ENCODE measurements around the gene AGK.

The AGK gene

DNA sequence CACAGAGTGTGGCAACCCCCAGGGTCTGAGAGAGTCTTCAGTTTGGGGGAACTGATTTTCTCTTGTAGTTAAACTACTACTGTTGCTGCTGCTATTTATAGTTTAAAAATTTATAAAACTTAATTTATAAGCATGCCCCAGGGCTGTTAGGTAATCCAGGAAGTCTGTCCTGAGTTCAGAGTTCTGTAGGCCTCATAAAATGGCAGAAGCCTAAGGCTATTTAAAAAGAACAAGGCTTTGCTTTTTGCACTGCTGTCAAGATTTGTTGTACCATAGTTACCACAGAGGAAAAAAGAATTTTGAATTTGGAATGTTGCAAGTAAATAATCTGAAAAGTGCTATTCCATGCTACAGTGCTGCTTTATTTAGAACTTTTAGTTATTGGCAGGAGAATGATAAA is 66.1 kb downstream of the AGK start:
- Histone ChIP-seq H4K91ac (ENCODE audit: low read depth, low read length) (no peak overlapping the region), H4K12ac (ENCODE audit: low read depth, low read length) (no peak overlapping the region), H3K18ac (ENCODE audit: low read length) (no peak overlapping the region), H3K79me1 (ENCODE audit: low read length) (no peaks in the 10 kb centered on the region), H3K27ac (ENCODE audit: low read depth, low read length) (peak overlapping the region; percentile 40), H3K4me2 (ENCODE audit: low read length) (no peak overlapping the region), H2BK120ac (ENCODE audit: insufficient read depth, low read length, poor library complexity) (no peak overlapping the region), H2BK12ac (ENCODE audit: low read length) (no peak overlapping the region), H3K14ac (ENCODE audit: low read length) (no peak overlapping the region), H3K4me1 (ENCODE audit: control insufficient read depth in 1 of 2, insufficient read depth in 2 of 2, low read length in 2 of 2) (no peaks in the 10 kb centered on the region), H3K27me3 (ENCODE audit: insufficient read depth, low read length) (no peaks in the 10 kb centered on the region), H2AK5ac (ENCODE audit: low read length) (no peak overlapping the region), H3K9ac (ENCODE audit: low read length) (no peak overlapping the region), H3K79me2 (ENCODE audit: control insufficient read depth, insufficient read depth, low read length, poor library complexity) (no peaks in the 10 kb centered on the region), H2BK5ac (ENCODE audit: low read depth, low read length, poor library complexity) (no peak overlapping the region), H3K4ac (ENCODE audit: low read depth, low read length) (no peak overlapping the region), H3K36me3 (ENCODE audit: control insufficient read depth in 1 of 2, insufficient read depth in 2 of 2, low read length in 2 of 2) (peaks cover 0 to 2% of the 10 kb centered on the region in 2 experiments), H4K8ac (ENCODE audit: low read depth, low read length) (no peak overlapping the region), H3K9me3 (ENCODE audit: insufficient read depth, low read depth, low read length) (no peaks in the 10 kb centered on the region), H3K4me3 (ENCODE audit: low read depth, low read length) (no peak overlapping the region), H2AFZ (ENCODE audit: insufficient read depth, low read length, poor library complexity) (no peak overlapping the region), H3K23ac (ENCODE audit: low read length) (no peak overlapping the region)
- no peak for DNase-seq

DNA sequence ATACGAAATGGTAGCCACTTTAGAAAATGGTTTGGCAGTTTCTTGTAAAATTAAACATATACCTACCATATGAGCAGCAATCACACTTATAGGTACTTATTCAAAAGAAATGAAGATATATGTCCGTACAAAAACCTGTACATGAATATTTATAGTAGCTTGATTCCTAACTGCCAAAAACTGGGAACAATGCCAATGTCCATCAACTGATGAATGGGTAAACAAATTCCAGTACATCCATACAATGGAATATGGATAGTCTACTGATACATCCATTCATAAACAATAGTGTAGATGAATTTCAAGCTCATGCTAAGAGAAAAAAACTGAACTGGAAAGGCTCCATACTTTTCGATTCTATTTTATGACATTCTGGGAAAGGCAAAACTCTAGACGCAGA is 68.5 kb downstream of the AGK start:
- H3K4me1 ChIP-seq (ENCODE audit: control insufficient read depth in 1 of 2, insufficient read depth in 2 of 2, low read length in 2 of 2), result no peaks in the 10 kb centered on the region
- WGBS (ENCODE audit: extremely low coverage, insufficient coverage, insufficient read length), result no CpG with 5 or more reads among the region's 4 CpGs
- no peaks in the 10 kb centered on the region for H3K79me1 ChIP-seq (ENCODE audit: low read length)

DNA sequence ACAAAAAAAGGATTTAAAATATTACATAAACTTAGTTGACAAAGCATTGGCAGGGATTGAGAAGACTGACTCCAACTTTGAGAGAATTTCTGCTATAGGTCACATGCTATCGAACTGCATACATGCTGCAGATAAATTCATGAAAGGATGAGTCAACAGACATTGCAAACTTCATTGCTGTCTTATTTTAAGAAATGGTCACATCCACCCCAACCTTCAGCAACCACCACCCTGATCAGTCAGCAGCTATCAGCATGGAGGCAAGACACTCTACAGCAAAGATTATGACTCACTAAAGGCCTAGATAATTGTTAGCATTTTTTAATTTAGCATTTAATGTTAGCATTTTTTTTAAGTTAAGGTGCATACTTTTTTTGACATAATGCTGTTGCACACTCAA is 73.6 kb downstream of the AGK start:
- H3K14ac ChIP-seq (ENCODE audit: low read length), result no peak overlapping the region
- H3K9me3 ChIP-seq (ENCODE audit: insufficient read depth, low read depth, low read length), result no peaks in the 10 kb centered on the region
- peaks cover 2 to 8% of the 10 kb centered on the region in 2 experiments for H3K36me3 ChIP-seq (ENCODE audit: control insufficient read depth in 1 of 2, insufficient read depth in 2 of 2, low read length in 2 of 2)
- H3K79me1 ChIP-seq (ENCODE audit: low read length), result no peaks in the 10 kb centered on the region
- H3K79me2 ChIP-seq (ENCODE audit: control insufficient read depth, insufficient read depth, low read length, poor library complexity), result no peaks in the 10 kb centered on the region
- no peak overlapping the region for H2BK120ac ChIP-seq (ENCODE audit: insufficient read depth, low read length, poor library complexity)
- H4K8ac ChIP-seq (ENCODE audit: low read depth, low read length), result no peak overlapping the region
- H4K91ac ChIP-seq (ENCODE audit: low read depth, low read length), result no peak overlapping the region
- no peak overlapping the region for H3K4ac ChIP-seq (ENCODE audit: low read depth, low read length)
- no peaks in the 10 kb centered on the region for H3K4me1 ChIP-seq (ENCODE audit: control insufficient read depth in 1 of 2, insufficient read depth in 2 of 2, low read length in 2 of 2)
- no peak overlapping the region for H2BK5ac ChIP-seq (ENCODE audit: low read depth, low read length, poor library complexity)
- no peak overlapping the region for H3K18ac ChIP-seq (ENCODE audit: low read length)
- no CpG with 5 or more reads among the region's 1 CpG for WGBS (ENCODE audit: extremely low coverage, insufficient coverage, insufficient read length)
- no peak overlapping the region for H4K12ac ChIP-seq (ENCODE audit: low read depth, low read length)
- H3K27me3 ChIP-seq (ENCODE audit: insufficient read depth, low read length), result no peaks in the 10 kb centered on the region
- H3K9ac ChIP-seq (ENCODE audit: low read length), result no peak overlapping the region
- H3K23ac ChIP-seq (ENCODE audit: low read length), result no peak overlapping the region
- H3K4me2 ChIP-seq (ENCODE audit: low read length), result no peak overlapping the region
- DNase-seq, result no peak
- H3K27ac ChIP-seq (ENCODE audit: low read depth, low read length), result no peak overlapping the region
- no peak overlapping the region for H3K4me3 ChIP-seq (ENCODE audit: low read depth, low read length)
- no peak overlapping the region for H2AK5ac ChIP-seq (ENCODE audit: low read length)
- no peak overlapping the region for H2AFZ ChIP-seq (ENCODE audit: insufficient read depth, low read length, poor library complexity)
- no peak overlapping the region for H2BK12ac ChIP-seq (ENCODE audit: low read length)

More for the DNA sequence above, 68.5 kb downstream of the AGK start:
- H2AK5ac ChIP-seq (ENCODE audit: low read length), result no peak overlapping the region
- H4K8ac ChIP-seq (ENCODE audit: low read depth, low read length), result no peak overlapping the region
- no peak overlapping the region for H3K18ac ChIP-seq (ENCODE audit: low read length)
- no peak for DNase-seq
- no peaks in the 10 kb centered on the region for H3K27me3 ChIP-seq (ENCODE audit: insufficient read depth, low read length)
- H3K4me3 ChIP-seq (ENCODE audit: low read depth, low read length), result no peak overlapping the region
- no peak overlapping the region for H2BK12ac ChIP-seq (ENCODE audit: low read length)
- peaks cover 2 to 7% of the 10 kb centered on the region in 2 experiments for H3K36me3 ChIP-seq (ENCODE audit: control insufficient read depth in 1 of 2, insufficient read depth in 2 of 2, low read length in 2 of 2)
- H3K27ac ChIP-seq (ENCODE audit: low read depth, low read length), result no peak overlapping the region
- H3K4me2 ChIP-seq (ENCODE audit: low read length), result no peak overlapping the region
- H3K9me3 ChIP-seq (ENCODE audit: insufficient read depth, low read depth, low read length), result no peaks in the 10 kb centered on the region
- no peak overlapping the region for H3K14ac ChIP-seq (ENCODE audit: low read length)
- no peak overlapping the region for H2BK120ac ChIP-seq (ENCODE audit: insufficient read depth, low read length, poor library complexity)
- no peak overlapping the region for H4K12ac ChIP-seq (ENCODE audit: low read depth, low read length)
- H3K79me2 ChIP-seq (ENCODE audit: control insufficient read depth, insufficient read depth, low read length, poor library complexity), result no peaks in the 10 kb centered on the region
- no peak overlapping the region for H3K9ac ChIP-seq (ENCODE audit: low read length)
- H4K91ac ChIP-seq (ENCODE audit: low read depth, low read length), result no peak overlapping the region
- H3K23ac ChIP-seq (ENCODE audit: low read length), result no peak overlapping the region
- H2AFZ ChIP-seq (ENCODE audit: insufficient read depth, low read length, poor library complexity), result no peak overlapping the region
- H3K4ac ChIP-seq (ENCODE audit: low read depth, low read length), result no peak overlapping the region
- H2BK5ac ChIP-seq (ENCODE audit: low read depth, low read length, poor library complexity), result no peak overlapping the region

DNA sequence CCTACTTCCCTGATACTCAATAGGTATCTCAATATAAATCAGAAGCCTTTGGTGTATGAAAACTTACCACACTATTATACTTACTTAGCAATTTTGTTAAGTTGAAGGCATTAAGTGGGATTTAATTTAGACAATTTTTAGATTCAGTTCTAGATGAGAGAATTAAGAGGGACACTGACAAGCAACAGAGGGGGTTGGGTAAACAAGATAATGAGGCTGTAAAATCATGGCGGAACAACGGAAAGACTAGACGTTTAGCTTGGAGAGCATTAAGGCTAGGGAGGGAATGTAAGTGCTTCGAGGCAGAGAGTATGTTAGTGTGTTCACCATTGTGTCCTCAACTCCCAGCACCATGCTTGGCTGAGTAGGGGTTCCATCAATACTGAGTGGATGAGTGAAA is 79.4 kb downstream of the AGK start:
- H3K23ac ChIP-seq (ENCODE audit: low read length), result no peak overlapping the region
- no peak overlapping the region for H4K12ac ChIP-seq (ENCODE audit: low read depth, low read length)
- no peaks in the 10 kb centered on the region for H3K9me3 ChIP-seq (ENCODE audit: insufficient read depth, low read depth, low read length)
- no peaks in the 10 kb centered on the region for H3K4me1 ChIP-seq (ENCODE audit: control insufficient read depth in 1 of 2, insufficient read depth in 2 of 2, low read length in 2 of 2)
- H2BK12ac ChIP-seq (ENCODE audit: low read length), result no peak overlapping the region
- no CpG with 5 or more reads among the region's 4 CpGs for WGBS (ENCODE audit: extremely low coverage, insufficient coverage, insufficient read length)
- peaks cover 0 to 2% of the 10 kb centered on the region in 2 experiments for H3K36me3 ChIP-seq (ENCODE audit: control insufficient read depth in 1 of 2, insufficient read depth in 2 of 2, low read length in 2 of 2)
- no peaks in the 10 kb centered on the region for H3K79me2 ChIP-seq (ENCODE audit: control insufficient read depth, insufficient read depth, low read length, poor library complexity)
- no peak overlapping the region for H3K18ac ChIP-seq (ENCODE audit: low read length)
- H4K8ac ChIP-seq (ENCODE audit: low read depth, low read length), result no peak overlapping the region
- H3K27me3 ChIP-seq (ENCODE audit: insufficient read depth, low read length), result no peaks in the 10 kb centered on the region
- no peak overlapping the region for H4K91ac ChIP-seq (ENCODE audit: low read depth, low read length)
- H3K4me3 ChIP-seq (ENCODE audit: low read depth, low read length), result no peak overlapping the region
- H2BK120ac ChIP-seq (ENCODE audit: insufficient read depth, low read length, poor library complexity), result no peak overlapping the region
- H2AFZ ChIP-seq (ENCODE audit: insufficient read depth, low read length, poor library complexity), result no peak overlapping the region
- DNase-seq, result no peak
- no peak overlapping the region for H3K4ac ChIP-seq (ENCODE audit: low read depth, low read length)
- H2AK5ac ChIP-seq (ENCODE audit: low read length), result no peak overlapping the region
- no peak overlapping the region for H3K4me2 ChIP-seq (ENCODE audit: low read length)
- no peak overlapping the region for H3K27ac ChIP-seq (ENCODE audit: low read depth, low read length)
- H3K9ac ChIP-seq (ENCODE audit: low read length), result no peak overlapping the region
- H3K14ac ChIP-seq (ENCODE audit: low read length), result no peak overlapping the region
- H3K79me1 ChIP-seq (ENCODE audit: low read length), result no peaks in the 10 kb centered on the region
- H2BK5ac ChIP-seq (ENCODE audit: low read depth, low read length, poor library complexity), result no peak overlapping the region

All from trophoblast cell (in vitro differentiated cells and primary cell).